ENCODE measurements around the gene CATSPERZ.

CATSPERZ gene

DNA sequence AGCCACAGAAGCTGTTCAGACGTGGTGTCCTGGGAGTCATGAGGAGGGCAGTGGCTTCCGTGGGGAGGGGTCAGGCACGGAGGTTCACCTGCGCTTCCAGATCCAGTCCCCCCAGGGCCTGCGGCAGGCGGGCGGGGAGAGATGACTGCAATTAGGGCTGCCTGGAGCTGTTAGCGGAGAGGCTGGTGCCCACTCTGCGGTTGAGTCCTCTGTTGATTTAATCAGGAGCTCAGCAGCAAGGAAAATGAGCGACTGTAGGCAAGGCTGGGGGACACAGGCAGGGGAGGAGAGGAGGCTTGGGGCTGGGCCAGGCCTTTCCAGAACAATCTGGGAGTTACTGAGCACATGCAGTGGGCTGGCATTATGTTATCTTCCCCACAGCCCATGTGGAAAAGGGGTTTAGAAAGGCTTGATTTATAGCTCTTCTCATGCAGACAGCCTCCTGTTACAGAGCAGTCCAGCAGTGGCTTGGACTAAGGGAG is 35.7 kb upstream of the CATSPERZ start:
- DNase-seq: no peak

- DNase-seq: no peak
Measured at GRCh38 chr11:64265176-64266160, 34.7 kb upstream of the CATSPERZ start.

DNA sequence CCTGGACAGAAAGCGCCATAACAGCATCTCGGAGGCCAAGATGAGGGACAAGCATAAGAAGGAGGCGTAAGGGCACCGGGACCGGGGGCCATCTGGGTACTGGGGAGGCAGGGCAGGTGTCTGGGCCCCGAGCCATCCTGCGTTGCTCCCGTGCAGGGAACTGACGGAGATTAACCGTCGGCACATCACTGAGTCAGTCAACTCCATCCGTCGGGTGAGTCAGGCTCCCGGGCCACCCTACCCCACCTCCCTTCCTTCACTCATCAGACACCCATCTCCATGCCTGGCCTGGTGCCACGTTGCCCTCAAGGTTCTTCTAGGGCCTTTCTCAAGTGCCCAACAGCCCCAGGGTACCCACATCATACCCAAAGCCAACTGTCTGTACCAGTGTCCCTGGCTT is 33.8 kb upstream of the CATSPERZ start:
- DNase-seq: no peak

DNA sequence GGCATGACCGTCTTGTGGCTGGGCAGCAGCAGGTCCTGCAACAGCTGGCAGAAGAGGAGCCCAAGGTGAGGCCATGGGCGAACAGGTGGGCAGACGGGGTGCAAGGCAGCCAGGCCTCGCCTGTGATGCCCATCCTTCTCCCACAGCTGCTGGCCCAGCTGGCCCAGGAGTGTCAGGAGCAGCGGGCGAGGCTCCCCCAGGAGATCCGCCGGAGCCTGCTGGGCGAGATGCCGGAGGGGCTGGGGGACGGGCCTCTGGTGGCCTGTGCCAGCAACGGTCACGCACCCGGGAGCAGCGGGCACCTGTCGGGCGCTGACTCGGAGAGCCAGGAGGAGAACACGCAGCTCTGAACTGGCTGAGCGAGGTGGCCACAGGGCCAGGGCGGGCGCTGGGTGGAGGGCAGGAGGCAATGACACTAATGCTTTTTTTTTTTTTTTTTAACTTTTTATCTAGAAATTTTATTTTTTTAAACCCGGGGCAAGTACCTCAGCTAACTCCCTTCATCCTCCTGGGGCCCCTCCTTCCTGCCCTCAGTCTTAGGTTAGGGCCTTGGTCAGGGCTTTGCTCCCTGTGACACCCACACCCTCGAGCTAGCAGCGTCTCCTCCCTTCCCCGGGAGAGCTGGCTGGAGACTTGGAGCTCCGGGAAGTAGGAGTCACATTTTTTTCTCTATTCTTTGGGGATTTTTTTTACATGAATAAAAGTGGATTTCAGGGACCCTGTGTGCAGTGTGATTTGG is 32.8 kb upstream of the CATSPERZ start:
- DNase-seq: no peak

DNA sequence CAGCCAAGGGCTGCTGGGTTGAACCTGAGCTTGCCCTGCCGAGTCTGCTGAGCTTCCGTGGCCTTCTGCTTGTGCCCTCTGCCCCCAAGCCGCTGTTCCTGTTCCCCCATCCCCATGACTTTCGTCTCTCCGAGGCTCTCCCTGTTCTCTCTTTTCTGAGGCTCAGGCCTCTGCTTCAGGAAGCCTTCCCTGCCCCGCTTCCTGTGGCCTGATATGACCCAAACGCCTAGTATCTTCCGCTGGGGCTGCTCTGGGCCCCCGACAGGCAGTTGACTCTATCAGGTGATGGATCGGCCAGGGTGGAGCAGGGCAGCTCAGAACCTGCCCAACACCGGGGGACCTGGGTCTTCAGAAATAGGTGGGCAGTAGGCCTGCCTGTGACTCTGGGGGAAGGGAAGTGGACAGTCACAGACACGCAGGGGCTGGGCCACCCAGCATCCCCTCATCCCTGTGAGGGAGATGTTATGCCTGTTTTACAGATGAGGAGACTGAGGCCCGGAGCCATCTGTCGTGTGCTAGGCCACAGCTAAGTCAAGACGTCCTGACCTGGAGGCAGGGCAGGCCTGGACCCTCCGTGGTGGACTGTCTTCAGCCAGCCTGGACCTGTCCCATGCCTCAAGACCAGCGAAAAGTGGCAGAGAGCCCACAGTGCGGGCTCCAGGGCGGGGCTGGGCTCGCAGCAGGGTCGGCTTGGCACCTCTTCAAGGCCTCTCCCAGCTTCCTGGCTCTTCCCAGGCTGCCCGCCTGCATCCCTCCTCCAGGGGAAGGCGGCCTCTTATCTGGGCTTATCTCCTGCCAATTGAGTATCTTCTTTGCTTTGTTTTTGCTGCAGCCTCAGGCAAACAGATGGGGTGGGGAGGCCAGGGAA is 31.9 kb upstream of the CATSPERZ start:
- DNase-seq: peak; percentile 25

DNA sequence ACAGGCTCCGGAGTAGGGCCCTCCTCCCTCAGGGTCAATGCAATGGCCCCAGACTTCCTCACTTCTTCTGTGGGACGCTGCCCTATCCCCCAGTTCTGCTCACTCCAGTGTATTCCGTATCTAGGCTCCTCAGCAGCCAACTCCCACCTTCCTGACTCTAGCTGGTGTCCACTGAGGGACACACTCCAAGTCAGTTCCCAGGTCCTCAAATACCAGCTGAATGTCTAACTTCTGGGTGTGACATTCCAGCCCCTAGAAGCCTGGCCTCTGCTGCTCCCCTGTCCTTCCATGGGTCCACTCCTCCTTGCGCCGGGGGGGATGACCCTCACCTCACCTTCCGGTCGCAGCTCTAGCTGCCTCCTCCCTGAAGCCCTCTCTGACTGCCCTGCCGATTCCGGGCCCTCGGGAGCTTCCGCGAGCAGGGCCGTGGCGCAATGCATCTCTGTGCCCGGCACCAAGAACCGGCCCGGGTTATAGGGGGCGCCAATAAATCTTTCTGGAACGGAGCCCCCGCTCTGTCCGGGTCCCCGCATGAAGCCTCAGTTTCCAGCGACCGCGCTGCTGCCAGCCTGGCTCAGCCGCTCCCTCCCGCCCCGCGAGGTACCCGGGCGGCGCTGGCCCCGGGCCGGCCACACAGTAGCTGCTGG is 31.1 kb upstream of the CATSPERZ start:
- peak; percentile 13 for DNase-seq

- peak; percentile 100 for DNase-seq
Measured at GRCh38 chr11:64269540-64270220, 30.5 kb upstream of the CATSPERZ start.

DNA sequence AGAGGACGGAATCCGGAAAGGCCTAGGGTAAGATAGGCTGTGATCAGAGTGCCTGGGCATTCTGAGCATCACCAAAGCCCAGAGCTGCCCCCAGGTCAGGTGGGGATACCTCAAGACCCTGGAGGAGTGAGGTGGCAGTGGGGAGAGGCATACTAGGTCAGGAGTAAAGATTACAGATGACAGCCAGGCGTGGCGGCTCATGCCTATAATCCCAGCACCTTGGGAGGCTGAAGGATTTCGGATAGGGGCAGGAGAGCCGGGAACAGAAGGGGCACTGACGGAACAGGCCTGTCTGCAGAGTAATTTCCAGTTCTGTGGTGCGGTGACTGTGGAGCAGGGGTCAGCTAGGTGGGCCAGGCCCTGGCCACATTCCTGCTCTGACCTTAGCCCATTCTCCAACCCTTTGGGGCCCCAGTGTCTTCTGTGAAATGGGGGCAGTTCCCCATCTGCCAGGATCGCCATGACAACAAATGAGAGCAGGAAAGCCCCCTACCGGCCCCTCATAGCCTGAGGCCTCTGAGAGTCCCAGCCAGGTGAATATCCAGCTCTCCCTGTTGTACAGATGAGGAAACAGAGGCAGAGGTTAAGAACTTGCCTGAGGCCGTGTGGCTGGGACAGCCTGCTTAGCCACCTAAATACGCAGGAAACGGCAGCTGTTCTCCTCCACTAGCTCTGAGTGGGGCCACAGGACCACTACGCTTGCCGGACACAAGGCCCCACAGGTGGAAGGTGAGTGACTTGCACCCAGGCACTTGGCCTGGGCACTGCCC is 24.9 kb upstream of the CATSPERZ start:
- DNase-seq: no peak

GRCh38 chr11:64275841-64276240 is 24.3 kb upstream of the CATSPERZ start:
- no peak for DNase-seq

- DNase-seq: no peak
Measured at GRCh38 chr11:64276653-64277431, 23.3 kb upstream of the CATSPERZ start.

DNA sequence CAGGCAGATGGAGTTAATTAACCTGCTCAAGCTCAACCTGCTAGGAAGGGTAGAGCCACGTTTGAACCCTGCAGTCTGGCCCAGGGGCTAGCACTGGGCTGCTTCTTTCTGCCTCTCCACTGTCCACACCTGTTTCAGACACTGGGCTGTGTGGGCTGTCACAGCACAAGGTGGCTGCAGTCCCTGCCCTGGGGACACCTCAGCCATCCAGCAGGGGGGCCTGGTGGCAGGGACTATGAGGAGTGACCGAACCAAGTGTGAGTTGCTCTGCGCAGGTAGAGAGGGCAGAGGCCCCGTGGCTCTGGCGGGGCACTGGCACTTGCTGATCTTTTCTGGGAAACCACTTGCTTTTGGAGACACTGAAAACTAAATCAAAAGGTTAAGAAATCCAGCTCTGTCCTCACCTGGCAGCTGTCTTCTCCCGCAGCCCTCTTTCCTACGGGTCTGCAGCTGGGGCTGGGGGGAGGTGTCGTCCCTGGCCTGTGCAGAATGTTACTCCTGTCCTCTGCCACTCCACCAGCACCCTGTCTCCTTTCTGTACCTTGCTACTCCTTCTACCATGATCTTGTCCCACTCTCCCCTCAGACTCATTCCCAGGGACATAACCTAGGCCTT is 21.5 kb upstream of the CATSPERZ start:
- no peak for DNase-seq

DNA sequence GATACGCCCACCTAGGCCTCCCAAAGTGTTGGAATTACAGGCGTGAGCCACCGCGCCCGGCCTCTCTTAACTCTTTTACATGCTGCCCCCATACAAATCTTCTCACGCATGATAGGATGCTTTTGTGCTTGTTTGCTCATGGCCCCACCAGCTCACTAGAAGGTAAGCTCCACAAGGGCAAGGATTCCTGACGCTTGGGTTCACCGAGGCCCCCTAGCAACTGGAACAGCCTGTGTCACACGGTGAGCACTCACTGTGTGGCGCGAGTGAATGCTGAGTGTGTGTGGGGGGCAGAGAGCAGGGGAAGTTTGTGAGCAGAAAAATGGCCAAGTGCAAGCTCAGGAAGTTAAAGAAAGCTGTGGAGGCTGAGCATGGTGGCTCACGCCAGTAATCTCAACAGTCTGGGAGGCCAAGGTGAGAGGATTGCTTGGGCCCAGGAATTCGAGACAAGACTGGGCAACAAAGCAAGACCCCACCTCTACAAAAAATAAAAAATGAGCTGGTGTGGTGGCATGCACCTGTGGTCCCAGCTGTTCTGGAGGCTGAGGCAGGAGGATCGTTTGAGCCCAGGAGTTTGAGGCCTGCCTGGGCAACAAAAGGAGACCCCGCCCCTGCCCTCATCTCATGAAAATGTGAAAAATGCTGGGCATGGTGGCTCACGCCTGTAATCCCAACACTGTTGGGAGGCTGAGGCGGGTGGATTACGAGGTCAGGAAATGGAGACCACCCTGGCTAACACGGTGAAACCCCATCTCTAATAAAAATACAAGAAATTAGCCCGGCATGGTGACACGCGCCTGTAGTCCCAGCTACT is 18.0 kb upstream of the CATSPERZ start:
- no peak for DNase-seq

DNA sequence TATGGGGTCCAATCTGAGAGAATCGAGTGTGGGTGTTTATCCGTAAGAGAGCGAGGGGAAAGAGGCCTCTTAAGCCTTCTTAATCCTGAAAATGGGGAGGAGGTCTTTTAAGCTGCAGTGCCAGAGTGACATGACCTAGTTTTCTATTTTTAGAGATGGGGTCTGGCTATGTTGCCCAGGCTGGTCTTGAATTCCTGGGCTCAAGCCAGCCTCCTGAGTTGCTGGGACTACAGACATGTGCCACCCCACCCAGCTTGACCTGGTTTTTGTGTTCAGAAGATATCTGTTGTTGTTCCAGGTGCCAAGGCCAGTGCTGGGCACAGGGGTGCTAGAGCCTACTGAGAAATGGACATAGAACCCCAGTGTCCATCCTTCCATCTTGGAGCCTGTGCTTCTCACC is 17.1 kb upstream of the CATSPERZ start:
- no peak for DNase-seq

GRCh38 chr11:64284048-64284961 is 15.9 kb upstream of the CATSPERZ start, which contains the start of gene BAD:
BAD (minus strand) TSS chr11:64284665; CDS start chr11:64284368, 297 bp downstream.
- DNase-seq: peak; percentile 90

DNA sequence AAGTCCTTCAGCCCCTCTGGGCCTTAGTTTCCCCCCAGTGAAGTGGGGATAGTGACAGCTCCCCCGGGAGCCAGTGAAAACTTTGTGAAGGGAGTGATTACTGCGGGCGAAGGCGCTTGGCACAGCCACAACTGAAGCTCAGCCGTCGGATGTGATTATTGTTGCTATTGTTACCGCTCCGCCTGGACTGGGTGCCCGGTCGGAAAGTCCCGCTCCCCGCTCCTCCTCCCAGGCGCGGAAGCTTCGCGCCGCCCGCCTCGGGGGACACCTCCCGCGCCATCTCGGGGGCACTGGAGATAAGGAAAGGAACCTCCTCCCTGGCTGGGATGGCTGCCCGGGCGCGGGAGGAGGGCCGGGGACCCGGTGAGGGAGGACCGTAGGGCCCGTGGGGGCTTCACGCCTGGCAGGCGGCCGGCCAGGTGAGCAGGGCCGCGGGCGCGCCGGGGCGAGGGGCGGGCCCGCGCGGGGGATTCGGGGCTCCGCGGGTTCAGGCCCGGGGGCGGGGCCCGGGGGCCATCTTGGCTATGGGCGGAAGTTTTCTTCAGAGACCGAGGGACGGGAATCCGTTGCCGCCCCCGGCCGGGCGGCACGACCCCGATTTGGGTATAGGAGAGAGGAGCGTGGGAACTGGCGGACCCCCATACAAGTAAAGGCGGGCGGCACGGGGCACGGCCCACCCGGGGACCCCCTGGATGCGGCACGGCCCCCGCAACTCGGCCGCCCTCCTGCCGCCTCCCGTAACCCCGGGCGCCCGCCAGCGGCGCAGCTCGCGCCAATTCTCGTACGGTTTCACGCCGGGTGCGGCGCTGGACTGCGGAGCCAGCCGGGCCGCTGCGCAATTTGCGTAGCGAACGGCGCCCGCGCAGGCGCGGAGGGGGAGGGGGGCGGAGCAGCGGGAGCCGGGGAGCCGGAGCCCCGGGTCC is 14.9 kb upstream of the CATSPERZ start, which contains the start of gene GPR137:
Gene GPR137, plus strand, starts transcription at position 887 of the 923 bp plus-strand sequence. CDS start 677 bp downstream, outside the sequence.
- peak; percentile 64 for DNase-seq
